IMR-90 (cell line): ENCODE data around the gene ZNF594. TPM values are rescaled to one million over a fixed set of nuclear protein-coding genes. Genes with fewer than 3 reads are reported as not detected.
"Not testable (repeated sequence)": the region's sequence is repeated elsewhere in the genome, so short reads cannot be mapped to it uniquely, and the experiment has no call there.

Source experiments
- ATAC-seq: fragments of 200-7000 bp; cut with Tn5 transposase; 2 replicates; pipeline ENCODE4 v1.9.1; 2020; ENCODE audit warnings: low read depth, mild to moderate bottlenecking, moderate library complexity
- BruUV-seq: library from RNA; stranded (reverse); fragments of 400-500 nt; replicated peaks from 2 replicates; lab custom pipeline; 2021; lab: Mats Ljungman, UMichigan
- CTCF ChIA-PET: fragments of 300-600 bp; formaldehyde crosslinking; extraction: SDS; loops from one replicate; lab custom pipeline; 2021; ENCODE audit warnings: antibody characterized with exemption; lab: Yijun Ruan, JAX
- POLR2A ChIA-PET: fragments of 300-600 bp; sonication (Branson Sonifier 250); formaldehyde crosslinking; loops from one replicate; lab custom pipeline; 2022; ENCODE audit warnings: antibody characterized with exemption; ENCODE audit not compliant: unreplicated experiment; lab: Charles Lee
- DNase-seq: peaks from one replicate; pipeline ENCODE4 v3.0.0; 2013
- H2AFZ ChIP-seq: replicated peaks from 2 replicates; pipeline ENCODE3; 2013; ENCODE audit warnings: low read length, mild to moderate bottlenecking; ENCODE audit not compliant: poor library complexity
- H2AK5ac ChIP-seq: 2 replicates; pipeline ENCODE4 v1.6.1; 2013; ENCODE audit warnings: low read depth, low read length, inconsistent platforms
- H2AK9ac ChIP-seq: replicated peaks from 2 replicates; pipeline ENCODE3; 2013; ENCODE audit warnings: mild to moderate bottlenecking, low read depth, low read length, moderate library complexity; ENCODE audit not compliant: poor library complexity
- H2BK120ac ChIP-seq: 2 replicates; pipeline ENCODE4 v1.6.1; 2013; ENCODE audit warnings: low read depth, low read length, inconsistent platforms
- H2BK15ac ChIP-seq: 3 replicates; pipeline ENCODE4 v1.6.1; 2013; ENCODE audit warnings: low read depth, low read length, inconsistent platforms
- H2BK20ac ChIP-seq: 2 replicates; pipeline ENCODE4 v1.6.1; 2013; ENCODE audit warnings: low read depth, mild to moderate bottlenecking, inconsistent platforms, low read length, moderate library complexity
- H2BK5ac ChIP-seq: 2 replicates; pipeline ENCODE4 v1.6.1; 2013; ENCODE audit warnings: mild to moderate bottlenecking, low read depth, low read length, inconsistent platforms; ENCODE audit not compliant: poor library complexity, severe bottlenecking
- H3K14ac ChIP-seq: replicated peaks from 2 replicates; pipeline ENCODE4 v1.6.1; 2013; ENCODE audit warnings: low read depth, low read length, inconsistent platforms
- H3K18ac ChIP-seq: 2 replicates; pipeline ENCODE4 v1.6.1; 2013; ENCODE audit warnings: low read depth, low read length, control low read depth
- H3K23ac ChIP-seq: 2 replicates; pipeline ENCODE4 v1.6.1; 2013; ENCODE audit warnings: low read depth, low read length, inconsistent platforms
- H3K27ac ChIP-seq: 2 replicates; pipeline ENCODE4 v1.5.1; 2013; ENCODE audit warnings: mild to moderate bottlenecking, control low read depth, low read length; ENCODE audit not compliant: insufficient read depth
- H3K27me3 ChIP-seq: 2 replicates; pipeline ENCODE4 v1.6.1; 2013; ENCODE audit warnings: low read length; ENCODE audit not compliant: control insufficient read depth, insufficient read depth
- H3K36me3 ChIP-seq: 2 replicates; pipeline ENCODE4 v1.6.1; 2013; ENCODE audit warnings: low read length, mixed read lengths; ENCODE audit not compliant: control insufficient read depth, insufficient read depth
- H3K4ac ChIP-seq: 2 replicates; pipeline ENCODE4 v1.6.1; 2013; ENCODE audit warnings: low read depth, low read length, inconsistent platforms
- H3K4me1 ChIP-seq: 2 replicates; pipeline ENCODE4 v1.6.1; 2013; ENCODE audit warnings: low read length, mixed read lengths; ENCODE audit not compliant: control insufficient read depth, insufficient read depth
- H3K4me2 ChIP-seq: 2 replicates; pipeline ENCODE4 v1.6.1; 2013; ENCODE audit warnings: low read depth, mild to moderate bottlenecking, control low read depth, low read length, moderate library complexity
- H3K4me3 ChIP-seq: 2 replicates; pipeline ENCODE4 v1.5.1; 2013; ENCODE audit warnings: low read depth, mild to moderate bottlenecking, control low read depth, low read length, moderate library complexity; ENCODE audit not compliant: insufficient read depth
- H3K56ac ChIP-seq: 2 replicates; pipeline ENCODE4 v1.6.1; 2013; ENCODE audit warnings: low read length, inconsistent platforms; ENCODE audit not compliant: insufficient read depth; ENCODE audit errors: extremely low read depth
- H3K79me1 ChIP-seq, 2 experiments: 2 replicates each; pipeline ENCODE4 v1.6.1; 2013; ENCODE audit warnings: low read length in 2 of 2, inconsistent platforms in 1 of 2, low read depth in 1 of 2
- H3K9ac ChIP-seq: 2 replicates; pipeline ENCODE4 v1.6.1; 2013; ENCODE audit warnings: low read depth, low read length, control low read depth
- H3K9me1 ChIP-seq: 2 replicates; pipeline ENCODE4 v1.6.1; 2013; ENCODE audit warnings: low read length, inconsistent platforms; ENCODE audit not compliant: insufficient read depth
- H3K9me3 ChIP-seq: 2 replicates; pipeline ENCODE4 v1.6.1; 2013; ENCODE audit warnings: low read length; ENCODE audit not compliant: control insufficient read depth, insufficient read depth
- H4K20me1 ChIP-seq: 2 replicates; pipeline ENCODE4 v1.6.1; 2013; ENCODE audit warnings: low read length, inconsistent platforms; ENCODE audit not compliant: insufficient read depth
- H4K5ac ChIP-seq: 2 replicates; pipeline ENCODE4 v1.6.1; 2013; ENCODE audit warnings: mild to moderate bottlenecking, low read depth, low read length, control low read depth
- H4K8ac ChIP-seq, 2 experiments: 2 replicates each; pipeline ENCODE4 v1.6.1; 2013; ENCODE audit warnings: low read depth in 2 of 2, low read length in 2 of 2, control low read depth in 1 of 2, inconsistent platforms in 1 of 2
- H4K91ac ChIP-seq: 2 replicates; pipeline ENCODE4 v1.6.1; 2013; ENCODE audit warnings: low read depth, low read length, inconsistent platforms; ENCODE audit not compliant: insufficient read depth
- WGBS, 2 experiments: methylation state at CpG; one replicate each; pipeline versions ENCODE4 v1.1.5 to v1.1.7; 2013; ENCODE audit warnings: missing lambda C conversion rate in 2 of 2; ENCODE audit not compliant: insufficient read length in 1 of 2; ENCODE audit errors: extremely low coverage in 2 of 2; 5-methylcytosine and 5-hydroxymethylcytosine counted together
- dilution Hi-C: fragments of 300-500 bp; cut with HindIII; formaldehyde crosslinking; loops from one replicate; pipeline ENCODE4 v1.14.3; 2018; ENCODE audit warnings: low sequenced_read_pairs; ENCODE audit not compliant: unreplicated experiment
- in situ Hi-C: fragments of 300-500 bp; cut with MboI; formaldehyde crosslinking; loops from 3 replicates; pipeline ENCODE4 v1.14.3; 2019; ENCODE audit warnings: low sequenced_read_pairs, inconsistent platforms, mixed read lengths
- intact Hi-C: fragments of 100-400 bp; cut with micrococcal nuclease; formaldehyde crosslinking; loops from 2 replicates; pipeline ENCODE4 v1.10.0; 2022
- polyA plus RNA-seq, 3 experiments: library from polyadenylated mRNA; depleted of rRNA; stranded (reverse); fragments of >200 nt; gene quantifications; 2 replicates each; pipeline ENCODE4 v1.2.3, GENCODE V29; 2012; ENCODE audit warnings: low replicate concordance in 1 of 3
- total RNA-seq: library from RNA; depleted of rRNA; stranded (reverse); fragments of >200 nt; gene quantifications from 2 replicates; pipeline ENCODE4 v1.2.3, GENCODE V29; 2012

The ZNF594 gene
- total and polyA plus RNA-seq, 2 of the 4 experiments (the other 2 are of a cell fraction): 2.5 to 7.2 TPM

GRCh38 chr17:5131799-5132502 lies 59.7 kb downstream of the ZNF594 start:
- intact Hi-C loops, H3K79me1 ChIP-seq, H2AK5ac ChIP-seq, H3K9me1 ChIP-seq, H3K4me3 ChIP-seq, H3K4me1 ChIP-seq, H3K23ac ChIP-seq, BruUV-seq, H4K91ac ChIP-seq, H3K27ac ChIP-seq, H3K4me2 ChIP-seq, H2AFZ ChIP-seq, DNase-seq, H4K8ac ChIP-seq, in situ Hi-C loops, H3K14ac ChIP-seq, H2BK120ac ChIP-seq, H2BK20ac ChIP-seq, POLR2A ChIA-PET, ATAC-seq, H3K36me3 ChIP-seq, CTCF ChIA-PET, H3K9me3 ChIP-seq, H2AK9ac ChIP-seq, H3K56ac ChIP-seq, H2BK15ac ChIP-seq, H3K9ac ChIP-seq, dilution Hi-C loops, H4K20me1 ChIP-seq, H4K5ac ChIP-seq, H3K18ac ChIP-seq, H2BK5ac ChIP-seq, H3K4ac ChIP-seq: not testable (repeated sequence)
- WGBS, 2 experiments: 44% methylated on average over 5 of the region's 16 CpGs; no CpG with 5 or more reads in 1 of the 2 experiments
- peaks cover 13% of the 10 kb centered on the region for H3K27me3 ChIP-seq
